Body of pancreas (tissue), 4 donors: ENCODE results near the gene VCP.

Experiments used
- POLR2A ChIP-seq, 3 donors: fragments of 450-650 bp; IDR thresholded peaks; one replicate each; pipeline ENCODE4 v1.6.1; 2016; ENCODE audit warnings: antibody characterized with exemption in 3 of 3, mild to moderate bottlenecking in 2 of 3
- TF ChIP-seq, protein P1 (sequence below), 7 experiments: fragments of 450-650 bp in 4 of 7; fragments of 200-600 bp in 3 of 7; sonication (generic) in 3 of 7; IDR thresholded peaks; one replicate each; pipeline ENCODE4 v1.5.1; 2016 to 2019; ENCODE audit warnings: antibody characterized with exemption in 7 of 7

DNA sequence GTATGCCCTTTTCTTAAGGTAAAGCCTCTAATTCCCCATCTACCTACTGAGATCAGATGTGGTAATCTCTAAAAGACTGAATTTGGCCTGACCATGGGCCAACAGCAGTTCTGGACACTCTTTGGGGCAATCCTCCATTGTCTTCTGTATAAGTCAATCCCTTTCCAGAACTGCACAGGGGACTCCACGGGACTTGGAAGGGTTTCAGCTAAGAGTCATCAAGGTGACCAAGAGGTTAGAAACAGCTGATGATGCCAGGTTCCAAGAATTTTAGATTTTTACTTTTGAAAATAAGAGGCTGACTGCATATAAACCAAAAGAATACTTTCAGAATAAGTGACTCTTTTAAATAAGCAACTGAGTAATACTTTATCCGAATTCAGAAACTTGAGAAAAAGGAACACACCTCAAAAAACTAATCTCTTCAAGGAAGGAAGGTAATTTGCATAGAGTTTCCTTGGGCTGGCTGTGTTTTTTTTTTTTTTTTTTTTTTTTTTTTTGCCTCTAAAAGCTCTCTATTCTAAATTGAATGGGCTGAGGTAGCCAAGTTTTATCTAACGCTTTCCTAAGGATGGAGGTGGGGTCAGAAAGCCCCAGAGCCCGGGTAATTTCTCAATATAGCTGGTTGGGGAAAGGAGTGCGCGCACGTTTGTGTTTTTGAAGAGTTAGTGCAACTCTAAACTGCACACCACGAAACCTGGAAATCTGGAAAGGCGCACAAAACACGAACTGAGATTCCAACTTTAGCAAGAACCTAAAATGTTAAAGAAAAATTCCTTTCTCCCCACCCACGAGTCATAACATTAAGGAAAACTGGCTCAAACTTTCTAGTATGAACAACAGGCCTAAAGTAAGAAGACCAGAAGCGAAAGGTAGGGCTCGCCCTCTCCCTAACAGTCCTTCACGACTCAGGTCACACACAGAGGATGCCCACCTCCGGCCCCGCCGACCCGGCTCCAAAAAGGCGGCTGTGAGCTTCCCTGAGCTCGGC, 1.3 kb downstream of the VCP start:
- TF ChIP-seq POLR2A (IDR thresholded peaks at IDR 0.05) = no peak
- TF ChIP-seq, protein P1, sequence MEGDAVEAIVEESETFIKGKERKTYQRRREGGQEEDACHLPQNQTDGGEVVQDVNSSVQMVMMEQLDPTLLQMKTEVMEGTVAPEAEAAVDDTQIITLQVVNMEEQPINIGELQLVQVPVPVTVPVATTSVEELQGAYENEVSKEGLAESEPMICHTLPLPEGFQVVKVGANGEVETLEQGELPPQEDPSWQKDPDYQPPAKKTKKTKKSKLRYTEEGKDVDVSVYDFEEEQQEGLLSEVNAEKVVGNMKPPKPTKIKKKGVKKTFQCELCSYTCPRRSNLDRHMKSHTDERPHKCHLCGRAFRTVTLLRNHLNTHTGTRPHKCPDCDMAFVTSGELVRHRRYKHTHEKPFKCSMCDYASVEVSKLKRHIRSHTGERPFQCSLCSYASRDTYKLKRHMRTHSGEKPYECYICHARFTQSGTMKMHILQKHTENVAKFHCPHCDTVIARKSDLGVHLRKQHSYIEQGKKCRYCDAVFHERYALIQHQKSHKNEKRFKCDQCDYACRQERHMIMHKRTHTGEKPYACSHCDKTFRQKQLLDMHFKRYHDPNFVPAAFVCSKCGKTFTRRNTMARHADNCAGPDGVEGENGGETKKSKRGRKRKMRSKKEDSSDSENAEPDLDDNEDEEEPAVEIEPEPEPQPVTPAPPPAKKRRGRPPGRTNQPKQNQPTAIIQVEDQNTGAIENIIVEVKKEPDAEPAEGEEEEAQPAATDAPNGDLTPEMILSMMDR (IDR thresholded peaks at IDR 0.05) = no peak
